NB4 (cell line): ENCODE results near the gene FMNL1.

Experiments
- CTCF ChIP-seq: IDR thresholded peaks from one replicate; pipeline ENCODE4 v1.5.1; 2012; ENCODE audit warnings: low read depth, low read length
- MAX ChIP-seq: IDR thresholded peaks from 2 replicates; pipeline ENCODE4 v1.6.1; 2011; ENCODE audit warnings: low read depth, low read length
- POLR2A ChIP-seq: IDR thresholded peaks from 2 replicates; pipeline ENCODE4 v1.6.1; 2011; ENCODE audit warnings: mild to moderate bottlenecking; ENCODE audit not compliant: insufficient read length; ENCODE audit errors: extremely low read depth

- TF ChIP-seq MAX = no peak
- peak; percentile 94 for TF ChIP-seq CTCF
- TF ChIP-seq POLR2A = no peak
Measured at GRCh38 chr17:45197555-45198334, 23.9 kb upstream of the FMNL1 start.
